ENCODE results near the gene NINL.
"Not testable (repeated sequence)": the region's sequence is repeated elsewhere in the genome, so short reads cannot be mapped to it uniquely, and the experiment has no call there.

NINL gene

DNA sequence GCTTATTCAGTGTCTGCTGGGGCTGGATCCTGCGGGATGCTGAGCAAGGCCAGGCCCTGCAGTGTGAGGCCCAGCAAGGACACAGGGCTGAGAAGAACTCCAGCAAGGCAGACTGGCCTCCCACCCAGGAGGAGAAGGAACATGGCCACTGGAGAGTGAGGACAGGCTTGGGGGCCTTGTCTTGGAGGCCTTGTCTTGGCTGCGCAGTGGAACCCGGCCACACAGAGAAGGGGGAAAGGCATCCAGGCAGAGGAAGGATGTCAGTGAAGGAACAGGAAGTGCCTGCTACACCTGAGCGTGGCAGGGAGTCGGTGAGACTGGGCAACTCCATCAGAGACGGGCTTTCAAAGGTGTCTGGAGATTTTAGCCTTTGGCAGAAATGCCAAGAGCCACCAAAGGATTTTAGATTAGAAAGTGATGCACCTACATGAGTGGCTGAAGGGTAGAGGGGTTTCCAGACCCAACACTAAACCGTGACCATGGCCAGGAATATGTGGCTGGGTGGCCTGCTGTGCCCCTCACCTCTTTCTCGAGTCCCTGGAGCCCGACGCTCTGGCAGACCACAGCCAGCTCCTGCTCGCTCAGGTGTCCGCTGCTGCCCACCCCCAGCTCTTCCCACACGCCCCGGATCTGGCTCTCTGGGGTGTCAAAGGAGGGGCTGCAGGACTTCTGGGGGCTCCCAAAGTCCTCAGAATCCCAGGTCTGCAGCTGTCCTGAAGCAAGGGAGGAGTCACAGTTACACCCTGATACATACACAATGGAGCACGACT lies 80.8 kb downstream of the NINL start:
- in situ Hi-C loops (cut with MboI; ENCODE audit: low sequenced_read_pairs) = no loop called here

DNA sequence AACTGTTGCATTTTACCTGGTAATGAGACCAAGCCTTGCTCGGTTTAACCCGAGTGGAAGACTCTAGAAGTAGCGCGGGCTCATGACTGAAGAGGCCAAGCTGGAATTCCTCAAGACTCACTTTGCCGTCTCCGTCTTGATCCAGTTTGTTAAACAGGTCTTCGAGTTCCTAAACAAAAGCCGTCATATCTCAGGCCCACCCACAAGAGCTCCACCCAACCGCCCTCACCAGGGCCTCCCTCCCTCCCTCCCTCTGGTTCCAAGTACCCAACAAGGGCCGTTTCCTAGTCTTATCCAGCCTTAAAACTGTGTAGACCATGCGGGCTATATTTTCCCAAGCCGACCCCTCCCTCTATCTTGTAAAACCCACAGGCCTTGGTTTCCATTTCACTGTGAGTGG lies 81.4 kb downstream of the NINL start:
- in situ Hi-C loops (cut with MboI; ENCODE audit: low sequenced_read_pairs) = no loop called here

DNA sequence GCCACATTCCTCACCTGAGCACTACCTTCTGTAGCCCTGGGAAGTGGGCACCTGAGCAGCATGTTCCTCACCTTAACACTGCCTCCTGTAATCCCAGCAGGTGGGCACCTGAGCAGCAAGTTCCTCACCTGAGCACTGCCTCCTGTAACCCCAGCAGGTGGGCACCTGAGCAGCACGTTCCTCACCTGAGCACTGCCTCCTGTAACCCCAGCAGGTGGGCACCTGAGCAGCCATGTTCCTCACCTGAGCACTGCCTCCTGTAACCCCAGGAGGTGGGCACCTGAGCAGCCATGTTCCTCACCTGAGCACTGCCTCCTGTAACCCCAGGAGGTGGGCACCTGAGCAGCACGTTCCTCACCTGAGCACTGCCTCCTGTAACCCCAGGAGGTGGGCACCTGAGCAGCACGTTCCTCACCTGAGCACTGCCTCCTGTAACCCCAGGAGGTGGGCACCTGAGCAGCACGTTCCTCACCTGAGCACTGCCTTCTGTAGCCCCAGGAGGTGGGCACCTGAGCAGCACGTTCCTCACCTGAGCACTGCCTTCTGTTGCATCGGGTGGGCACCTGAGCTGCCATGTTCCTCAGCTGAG lies 82.2 kb downstream of the NINL start:
- in situ Hi-C loops (cut with MboI; ENCODE audit: low sequenced_read_pairs) = not testable (repeated sequence)

DNA sequence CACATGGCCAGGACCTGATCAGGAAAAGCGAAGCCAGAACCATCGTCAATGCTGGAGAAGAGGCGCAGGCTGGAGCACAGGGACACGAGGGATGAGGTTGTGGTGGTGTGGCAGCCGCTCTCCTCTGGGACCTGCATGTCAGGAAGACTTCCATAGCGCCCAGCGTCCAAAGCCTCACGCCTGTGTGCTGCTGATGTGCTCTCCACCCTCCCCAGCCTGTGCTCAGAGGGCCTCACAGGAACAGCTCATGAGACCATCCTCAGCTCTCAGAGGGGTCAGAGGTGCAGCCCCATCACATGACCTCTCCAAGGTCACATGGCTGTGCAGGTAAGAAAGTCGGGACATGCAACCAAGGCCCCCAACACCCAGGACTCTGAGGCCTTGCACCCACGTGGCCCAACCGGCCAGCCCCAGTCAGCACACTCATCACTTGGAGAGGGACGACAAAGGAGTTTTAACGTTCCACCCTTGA lies 84.4 kb downstream of the NINL start:
- in situ Hi-C loops (cut with MboI; ENCODE audit: low sequenced_read_pairs) = no loop called here

DNA sequence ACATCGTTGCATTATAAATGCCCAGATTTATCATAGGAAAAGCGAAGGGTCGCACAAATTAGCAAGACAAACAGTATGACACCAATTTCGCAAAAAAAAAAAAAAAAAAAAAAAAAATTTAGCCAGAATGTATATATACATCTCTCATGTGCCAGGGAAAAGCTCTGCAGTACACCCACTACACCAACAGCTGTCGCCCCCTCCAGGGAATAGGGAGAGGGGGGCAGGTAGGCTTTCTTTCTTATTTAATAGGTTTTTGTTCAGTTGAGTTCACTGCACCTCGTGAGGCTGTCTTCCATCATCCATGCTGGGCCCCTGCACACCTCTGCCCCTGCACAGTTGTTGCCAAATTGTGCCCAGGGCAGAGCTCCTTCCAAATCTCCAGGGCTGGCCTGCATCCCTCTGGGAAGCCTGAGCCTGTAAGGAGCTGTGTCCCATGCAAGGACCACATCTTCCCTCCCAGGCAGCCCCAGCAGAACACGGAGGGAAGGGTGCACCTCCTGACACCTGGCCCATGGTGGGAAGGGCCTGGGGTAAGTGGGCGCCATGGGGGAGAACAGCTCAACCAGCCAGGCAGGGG lies 85.4 kb downstream of the NINL start:
- in situ Hi-C loops (cut with MboI; ENCODE audit: low sequenced_read_pairs) = no loop called here

DNA sequence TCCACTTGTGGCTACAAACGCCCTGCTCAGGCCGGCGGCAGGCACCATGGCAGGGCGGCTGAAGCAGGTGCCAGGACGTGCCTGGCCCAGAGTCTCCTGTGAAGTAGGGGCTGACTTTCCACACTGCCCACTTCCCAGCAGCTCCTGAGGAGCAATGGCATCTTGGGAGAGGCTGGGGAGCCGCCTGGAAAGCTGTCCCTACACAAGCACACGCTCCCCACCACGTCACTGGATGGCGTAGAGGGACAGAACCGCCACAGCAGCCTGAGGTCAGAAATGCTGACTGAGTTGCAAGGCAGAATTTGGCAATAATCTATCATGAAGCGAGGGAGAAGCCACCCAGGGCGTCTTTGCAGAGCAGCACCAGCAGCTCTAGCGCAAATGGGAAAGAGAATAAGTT lies 86.3 kb downstream of the NINL start:
- in situ Hi-C loops (cut with MboI; ENCODE audit: low sequenced_read_pairs) = no loop called here

DNA sequence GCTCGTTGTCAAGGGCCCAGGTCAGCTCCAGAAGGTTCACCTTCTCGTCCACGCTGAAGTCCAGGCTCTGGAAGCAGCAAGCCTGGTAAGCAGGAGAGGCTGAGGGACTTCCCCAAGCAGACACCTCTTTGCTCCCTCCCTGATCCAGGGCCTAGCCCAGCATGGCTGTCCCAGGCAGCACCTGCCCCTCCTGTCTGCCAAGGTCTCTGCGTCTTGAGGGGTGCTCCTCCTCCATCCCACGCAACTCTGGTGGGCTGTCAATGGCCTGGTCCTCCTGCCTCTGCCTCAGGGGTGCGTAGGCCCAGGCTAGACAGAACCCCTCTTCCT lies 87.1 kb downstream of the NINL start:
- in situ Hi-C loops (cut with MboI; ENCODE audit: low sequenced_read_pairs) = no loop called here

DNA sequence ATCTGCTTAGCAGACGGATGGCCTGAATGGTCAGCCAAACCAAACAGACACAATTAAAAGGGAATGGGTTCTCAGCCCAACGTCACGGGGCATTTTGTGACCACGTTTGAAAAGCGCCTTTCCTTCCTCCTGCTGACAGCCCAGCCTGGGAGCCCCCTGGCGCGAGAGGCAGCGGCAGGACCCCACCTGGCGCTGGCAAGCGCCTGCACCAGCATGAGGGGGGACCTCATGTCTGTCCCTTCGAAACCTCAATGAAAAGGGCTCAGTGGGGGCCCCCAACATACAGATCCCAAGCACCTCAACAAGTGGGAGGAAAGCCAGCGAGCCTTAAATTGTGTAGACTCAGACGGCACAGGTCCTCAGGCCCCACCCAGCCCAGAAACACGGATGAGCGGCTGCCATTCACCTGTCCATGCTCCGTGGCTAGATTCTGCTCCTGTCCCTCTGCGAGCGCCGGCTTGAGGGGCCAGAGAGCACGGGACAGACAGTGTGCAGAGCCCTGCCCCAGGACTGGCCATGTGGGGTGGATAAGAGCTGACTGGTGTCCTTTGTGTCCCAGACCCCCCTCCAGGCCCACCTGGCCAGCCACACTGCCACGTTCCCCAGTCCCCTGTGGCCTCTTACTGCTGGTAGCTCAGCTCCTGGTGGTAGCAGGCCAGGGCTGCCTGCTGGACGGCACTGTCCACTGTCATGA lies 87.6 kb downstream of the NINL start:
- in situ Hi-C loops (cut with MboI; ENCODE audit: low sequenced_read_pairs) = no loop called here

DNA sequence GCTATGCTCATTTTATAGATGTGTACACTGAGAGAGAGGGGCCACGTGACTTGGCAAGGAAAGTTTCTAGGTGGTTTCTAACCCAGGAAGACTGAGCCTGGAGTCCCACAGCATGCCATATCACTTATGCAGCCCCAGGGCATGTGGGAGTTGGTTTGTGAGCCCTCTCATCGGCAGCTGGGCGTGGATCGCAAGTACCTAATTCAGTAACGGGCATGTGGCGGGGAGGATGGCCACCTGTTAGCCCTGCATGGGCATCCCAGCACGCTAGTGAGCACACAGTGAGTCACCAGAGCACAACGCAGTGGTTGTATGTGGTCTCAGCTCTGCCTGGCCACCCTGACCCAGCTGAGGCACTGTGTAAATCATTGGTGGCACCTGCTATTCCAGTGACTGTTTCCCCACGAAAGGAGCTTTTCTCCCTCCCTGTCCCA lies 88.3 kb downstream of the NINL start:
- in situ Hi-C loops (cut with MboI; ENCODE audit: low sequenced_read_pairs) = no loop called here

DNA sequence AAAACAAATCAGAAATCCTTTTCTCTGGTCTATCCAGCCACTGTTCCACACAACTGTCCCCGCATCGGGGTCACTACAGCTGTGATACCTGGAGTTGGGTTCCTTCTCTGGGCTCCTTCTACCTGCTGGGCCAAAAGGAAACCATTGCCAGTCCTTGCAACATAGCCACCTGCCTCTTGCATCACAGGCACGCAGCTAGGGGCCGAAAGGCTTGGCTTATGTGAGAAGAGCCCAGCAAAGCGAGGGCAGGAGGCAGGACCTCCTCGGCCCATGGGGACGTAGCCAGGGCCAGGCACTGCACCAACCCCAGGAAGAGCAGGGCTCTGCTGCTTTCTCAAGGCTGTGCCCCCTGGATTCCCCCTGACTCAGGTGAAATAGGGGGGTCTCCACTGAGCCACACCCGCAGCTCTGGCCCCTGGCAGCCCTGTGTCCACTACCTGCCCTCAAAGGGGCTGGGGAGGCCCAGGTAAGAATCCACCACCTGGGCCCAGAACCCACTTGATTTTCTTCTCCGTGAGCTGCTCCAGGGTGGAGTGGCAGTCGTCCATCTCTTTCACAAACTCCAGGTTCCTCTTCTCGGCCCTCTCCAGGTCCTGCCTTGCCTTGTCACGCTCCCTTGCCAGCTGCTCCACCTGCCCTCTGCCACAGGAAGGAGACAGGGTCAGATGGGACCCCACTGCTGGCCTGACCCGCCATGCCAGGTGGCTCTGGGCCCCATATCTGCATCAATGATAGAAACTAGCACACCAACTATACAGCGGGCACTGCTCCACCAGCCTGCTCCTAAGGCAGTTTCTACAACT lies 89.0 kb downstream of the NINL start:
- in situ Hi-C loops (cut with MboI; ENCODE audit: low sequenced_read_pairs) = no loop called here

- in situ Hi-C loops (cut with MboI; ENCODE audit: low sequenced_read_pairs) = no loop called here
Measured at GRCh38 chr20:25495189-25495824, 90.0 kb downstream of the NINL start.

DNA sequence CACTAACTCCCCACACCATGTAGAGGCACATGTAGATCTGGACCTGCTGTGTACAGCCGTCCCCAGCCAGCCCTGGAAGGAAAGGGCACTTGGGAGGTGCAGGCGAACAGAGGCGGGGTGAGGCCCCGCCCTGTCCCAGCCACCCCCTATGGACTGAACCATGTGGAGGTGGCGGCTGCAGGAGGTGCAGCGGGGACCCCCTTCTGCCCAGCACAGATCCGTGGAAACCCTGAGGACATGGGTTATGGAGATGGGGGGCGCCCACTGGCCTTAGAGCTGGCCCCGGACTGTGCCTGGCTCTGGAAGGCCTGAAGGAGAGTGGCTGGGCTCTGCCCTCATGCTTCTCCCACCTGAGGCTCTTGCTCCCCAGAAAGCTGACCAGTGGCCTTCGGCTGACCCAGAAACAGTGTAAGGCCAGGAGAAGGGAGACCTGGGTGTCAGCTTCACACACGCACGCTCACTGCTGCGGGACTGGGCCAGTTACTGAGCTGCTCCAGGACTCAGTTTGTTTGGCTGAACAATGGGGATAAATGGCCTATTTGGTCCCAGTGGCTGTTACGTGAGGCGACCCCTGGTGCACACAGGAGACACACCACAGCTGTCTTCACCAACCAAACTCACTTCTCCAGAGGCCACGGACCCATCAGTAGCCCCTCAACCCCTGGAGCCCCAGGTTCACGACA lies 90.7 kb downstream of the NINL start:
- in situ Hi-C loops (cut with MboI; ENCODE audit: low sequenced_read_pairs) = no loop called here

DNA sequence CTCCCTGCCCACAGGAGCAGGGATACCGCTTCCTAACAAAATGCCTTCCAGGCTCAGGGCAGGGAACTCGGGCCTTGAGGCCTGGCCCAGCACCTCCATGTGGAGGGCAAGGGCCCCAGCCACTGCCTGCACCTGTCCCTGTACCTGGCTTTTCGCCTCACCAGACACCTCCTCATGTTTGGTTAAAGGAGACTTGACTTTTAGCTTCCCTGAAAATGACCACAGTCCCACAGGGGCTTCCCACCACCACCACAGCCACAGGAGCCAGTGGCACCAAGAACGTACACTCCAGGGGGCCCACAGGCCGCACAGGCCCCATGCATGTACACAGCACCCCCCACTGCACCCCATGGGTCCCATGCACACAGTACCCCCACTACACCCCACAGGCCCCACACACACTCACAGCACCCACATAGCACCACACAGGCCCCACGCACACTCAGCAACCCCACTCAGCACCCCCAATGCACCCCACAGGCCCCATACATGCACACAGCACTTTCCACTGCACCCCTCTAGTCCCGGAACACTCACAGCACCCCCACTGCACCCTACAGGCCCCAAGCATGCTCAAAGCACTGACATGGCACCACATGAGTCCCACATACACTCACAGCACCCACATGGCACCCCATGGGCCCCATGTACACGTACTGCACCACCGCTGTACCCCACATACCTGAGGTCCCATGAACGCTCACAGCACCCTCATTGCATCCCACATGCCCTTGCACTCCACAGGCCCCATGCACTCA lies 91.4 kb downstream of the NINL start:
- in situ Hi-C loops (cut with MboI; ENCODE audit: low sequenced_read_pairs) = no loop called here

- in situ Hi-C loops (cut with MboI; ENCODE audit: low sequenced_read_pairs) = no loop called here
Measured at GRCh38 chr20:25493137-25493536, 92.2 kb downstream of the NINL start.

DNA sequence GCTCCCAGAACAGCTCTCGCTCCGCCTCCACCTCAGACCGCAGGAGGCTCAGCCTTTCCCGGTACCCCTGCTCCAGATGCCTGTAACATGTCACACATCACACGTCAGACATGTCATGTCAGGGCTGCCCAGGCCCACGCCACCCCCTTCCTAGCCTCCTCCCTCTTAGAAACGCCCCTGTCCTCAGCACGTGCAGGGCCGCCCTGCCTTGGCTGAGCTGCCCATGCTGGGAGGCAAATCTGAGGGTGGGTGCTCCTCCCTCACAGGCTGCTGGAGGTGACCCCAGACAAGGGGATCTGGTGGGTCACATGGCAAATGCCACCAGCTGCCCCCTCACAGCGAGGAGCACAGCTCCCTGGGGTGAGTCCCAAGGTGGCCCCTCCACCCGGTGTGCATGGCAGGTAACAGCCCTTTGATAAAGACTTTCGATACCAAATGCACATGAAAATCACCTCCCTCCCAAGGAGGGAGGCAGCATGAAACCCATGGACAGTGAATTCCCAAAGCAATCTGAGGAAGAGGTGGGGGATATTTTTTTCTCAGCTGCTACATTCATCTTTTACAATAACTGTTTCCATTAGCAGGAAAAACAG lies 93.8 kb downstream of the NINL start:
- in situ Hi-C loops (cut with MboI; ENCODE audit: low sequenced_read_pairs) = no loop called here

DNA sequence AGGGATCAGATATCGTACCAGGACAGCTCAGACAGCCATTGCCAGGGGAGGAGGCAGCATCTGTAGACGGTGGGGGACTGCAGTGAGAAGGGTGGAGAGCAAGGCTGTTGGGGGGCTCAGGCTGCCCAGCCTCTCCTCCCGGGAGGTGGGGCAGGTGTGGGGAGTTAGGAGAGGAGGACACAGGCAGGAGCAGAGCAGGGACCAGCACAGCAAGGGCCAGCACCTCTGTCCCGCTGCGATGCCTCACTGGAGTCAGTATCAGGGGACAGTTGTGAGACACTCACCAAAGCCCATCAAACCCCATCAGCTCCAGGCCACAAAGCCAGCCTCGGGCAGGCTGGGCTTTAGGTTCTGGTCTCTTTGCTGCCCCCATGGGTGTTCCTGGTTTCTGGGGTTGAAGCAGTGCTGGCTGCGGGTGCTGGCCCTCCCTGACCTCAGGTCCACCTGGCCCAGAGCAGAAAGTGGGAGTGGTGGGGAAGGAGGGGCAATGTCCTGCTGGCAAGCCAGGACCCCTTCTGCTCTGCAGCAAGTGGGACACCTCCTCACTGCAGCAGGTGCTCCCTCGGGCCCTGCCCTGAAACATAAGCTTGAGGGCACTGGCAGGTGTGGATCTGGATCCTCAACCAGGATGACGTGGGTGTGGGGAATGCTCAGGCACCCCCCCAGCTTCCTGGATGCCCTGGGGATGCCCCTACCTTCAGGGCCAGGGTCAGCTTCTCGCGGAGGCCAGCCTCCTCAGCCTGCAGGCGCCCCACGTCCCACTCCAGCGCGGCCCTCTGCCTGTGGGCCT lies 94.5 kb downstream of the NINL start:
- in situ Hi-C loops (cut with MboI; ENCODE audit: low sequenced_read_pairs) = no loop called here

DNA sequence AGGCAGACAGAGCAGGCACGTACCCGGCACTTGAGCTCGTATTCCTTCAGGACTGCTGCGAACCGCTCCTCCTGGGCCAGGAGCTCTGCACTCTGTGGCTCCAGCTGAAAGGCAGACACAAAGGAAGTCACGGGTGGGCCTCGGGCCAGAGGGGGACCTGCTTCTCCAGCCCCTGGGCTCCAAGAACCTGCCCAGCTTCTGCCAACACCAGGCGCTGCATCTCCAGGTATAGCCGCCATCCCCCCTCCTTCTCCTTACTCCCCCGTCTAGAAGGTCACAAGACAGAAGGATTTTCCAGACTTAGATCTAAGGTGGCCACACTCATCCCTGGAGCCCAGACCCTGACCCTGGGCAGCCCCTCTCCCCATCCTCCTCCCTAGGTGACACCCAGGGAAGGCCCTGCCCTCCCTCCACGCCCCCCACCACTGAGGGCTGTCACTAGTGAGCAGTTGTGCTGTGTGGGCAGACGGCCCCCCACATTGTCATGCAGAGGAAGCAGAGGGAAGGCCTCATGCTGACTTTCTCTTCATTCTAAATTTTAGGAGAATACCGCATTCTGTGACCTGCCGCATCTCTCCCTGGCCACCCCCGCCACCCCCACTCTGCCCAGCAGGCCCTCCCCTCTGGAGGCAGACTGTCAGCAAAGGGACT lies 96.0 kb downstream of the NINL start:
- in situ Hi-C loops (cut with MboI; ENCODE audit: low sequenced_read_pairs) = no loop called here

DNA sequence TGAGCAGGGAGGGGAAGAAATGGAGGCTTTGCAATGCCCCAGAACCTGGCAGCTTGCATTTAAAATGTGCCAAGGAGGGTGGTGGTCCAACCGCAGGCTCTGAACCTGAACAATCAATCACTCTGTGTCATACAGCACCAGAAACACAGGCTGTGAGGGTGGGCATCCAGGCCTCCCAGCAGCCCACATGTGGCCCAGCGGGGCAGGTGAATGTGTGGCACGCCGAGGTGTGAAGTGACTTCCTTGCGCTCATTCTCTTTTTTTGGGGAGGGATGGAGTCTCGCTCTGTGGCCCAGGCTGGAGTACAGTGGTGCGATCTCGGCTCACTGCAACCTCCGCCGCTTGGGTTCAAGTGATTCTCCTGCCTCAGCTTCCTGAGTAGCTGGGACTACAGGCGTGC lies 97.4 kb downstream of the NINL start:
- in situ Hi-C loops (cut with MboI; ENCODE audit: low sequenced_read_pairs) = no loop called here

Measured in HL-60/S4 treated with retinoic acid at 250 ng/mL for 4 days and 3 days (cell line).